ENCODE measurements around the gene DOCK3.

DNA sequence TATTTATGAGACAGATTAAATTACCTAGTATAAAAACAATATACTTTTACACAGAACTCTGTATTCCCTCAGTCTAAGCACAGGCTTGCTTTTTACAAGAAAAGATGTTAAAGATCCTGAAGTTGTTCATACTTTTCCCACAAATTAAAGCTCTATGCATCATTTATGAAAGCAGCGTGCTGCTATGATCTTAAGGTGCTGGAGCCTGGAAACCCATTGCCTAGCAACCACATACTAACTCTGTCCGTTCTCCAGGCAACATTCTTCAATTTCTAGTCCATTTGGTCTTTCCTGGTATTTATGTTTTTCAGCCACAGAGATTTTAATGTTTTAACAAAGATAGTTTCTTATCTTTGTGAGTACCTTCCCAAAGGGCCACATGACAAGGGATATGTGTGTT is 312.0 kb downstream of the DOCK3 start:
- TF ChIP-seq POLR2A (IDR thresholded peaks at IDR 0.05) (no peak), EP300 (IDR thresholded peaks at IDR 0.05) (no peak)
- TF ChIP-seq, protein P1, sequence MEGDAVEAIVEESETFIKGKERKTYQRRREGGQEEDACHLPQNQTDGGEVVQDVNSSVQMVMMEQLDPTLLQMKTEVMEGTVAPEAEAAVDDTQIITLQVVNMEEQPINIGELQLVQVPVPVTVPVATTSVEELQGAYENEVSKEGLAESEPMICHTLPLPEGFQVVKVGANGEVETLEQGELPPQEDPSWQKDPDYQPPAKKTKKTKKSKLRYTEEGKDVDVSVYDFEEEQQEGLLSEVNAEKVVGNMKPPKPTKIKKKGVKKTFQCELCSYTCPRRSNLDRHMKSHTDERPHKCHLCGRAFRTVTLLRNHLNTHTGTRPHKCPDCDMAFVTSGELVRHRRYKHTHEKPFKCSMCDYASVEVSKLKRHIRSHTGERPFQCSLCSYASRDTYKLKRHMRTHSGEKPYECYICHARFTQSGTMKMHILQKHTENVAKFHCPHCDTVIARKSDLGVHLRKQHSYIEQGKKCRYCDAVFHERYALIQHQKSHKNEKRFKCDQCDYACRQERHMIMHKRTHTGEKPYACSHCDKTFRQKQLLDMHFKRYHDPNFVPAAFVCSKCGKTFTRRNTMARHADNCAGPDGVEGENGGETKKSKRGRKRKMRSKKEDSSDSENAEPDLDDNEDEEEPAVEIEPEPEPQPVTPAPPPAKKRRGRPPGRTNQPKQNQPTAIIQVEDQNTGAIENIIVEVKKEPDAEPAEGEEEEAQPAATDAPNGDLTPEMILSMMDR (IDR thresholded peaks at IDR 0.05), result no peak
